Measurements from ENCODE around the gene SLC6A6. TPM values are rescaled to one million over a fixed set of nuclear protein-coding genes. Genes with fewer than 3 reads are reported as not detected.

SLC6A6 gene
- polyA plus RNA-seq, 1 of the 3 experiments (the other 2 are of a cell fraction): 19.1 TPM

GRCh38 chr3:14517601-14518431 lies 115.4 kb downstream of the SLC6A6 start:
- no peaks in the 10 kb centered on the region for H3K9me3 ChIP-seq
- ChIA-PET CTCF (interaction anchor here (1.0 to 5.0 kb wide), 4 partner anchors 9 to 31 kb away, joined by 3 to 38 read pairs (median 9); no protein-coding TSS in a partner anchor), POLR2A (no interaction called here)
- H3K9me2 ChIP-seq: no peaks in the 10 kb centered on the region
- 71% methylated on average over 16 of the region's 22 CpGs for WGBS (ENCODE audit: low lambda C conversion rate)
- H3F3A ChIP-seq (replicated peaks; ENCODE audit: insufficient read depth): no peaks in the 10 kb centered on the region
- DNase-seq: no peak
- no peak overlapping the region for H3K9ac ChIP-seq
- H3K4me1 ChIP-seq (ENCODE audit: control insufficient read depth in 1 of 2, insufficient read depth in 2 of 2, low read depth in 1 of 2, low read length in 1 of 2): no peaks in the 10 kb centered on the region
- no peaks in the 10 kb centered on the region for H3K36me3 ChIP-seq (replicated peaks in 1 of 2; ENCODE audit: control insufficient read depth in 1 of 2, insufficient read depth in 2 of 2, low read length in 1 of 2)
- H3K27ac ChIP-seq (ENCODE audit: low read depth in 2 of 2, low read length in 1 of 2): no peak overlapping the region
- H3K79me2 ChIP-seq (ENCODE audit: insufficient read depth): no peaks in the 10 kb centered on the region
- H3K27me3 ChIP-seq (ENCODE audit: insufficient read depth): no peaks in the 10 kb centered on the region; the same call in 1 of the 2 replicates
- H2AFZ ChIP-seq (ENCODE audit: low read depth): no peak overlapping the region
- TF ChIP-seq RCOR1 (IDR thresholded peaks at IDR 0.05; ENCODE audit: low read length) (no peak), POLR2AphosphoS5 (IDR thresholded peaks at IDR 0.05; ENCODE audit: low read depth, low read length) (no peak), RXRA (IDR thresholded peaks at IDR 0.05; ENCODE audit: borderline replicate concordance, low read depth) (no peak), TAF1 (IDR thresholded peaks at IDR 0.05; ENCODE audit: borderline replicate concordance, low read depth, low read length) (no peak), ELF1 (IDR thresholded peaks at IDR 0.05) (no peak), FOXM1 (IDR thresholded peaks at IDR 0.05; ENCODE audit: low read depth) (no peak), MEF2A (IDR thresholded peaks at IDR 0.05; ENCODE audit: borderline replicate concordance, low read depth) (no peak), IRF3 (IDR thresholded peaks at IDR 0.05; ENCODE audit: low read depth, low read length) (no peak), MAX (IDR thresholded peaks at IDR 0.05; ENCODE audit: low read depth) (no peak), PBX3 (IDR thresholded peaks at IDR 0.05) (no peak), CTCF (IDR thresholded peaks at IDR 0.05) (no peak), JUND (IDR thresholded peaks at IDR 0.05) (no peak), SMC3 (IDR thresholded peaks at IDR 0.05; ENCODE audit: low read depth, low read length) (no peak), FOSL2 (IDR thresholded peaks at IDR 0.05; ENCODE audit: borderline replicate concordance, low read depth) (no peak), USF1 (IDR thresholded peaks at IDR 0.05; ENCODE audit: borderline replicate concordance, low read depth) (no peak), NFIC (IDR thresholded peaks at IDR 0.05; ENCODE audit: borderline replicate concordance) (no peak), ZBTB33 (IDR thresholded peaks at IDR 0.05; ENCODE audit: borderline replicate concordance, low read depth) (no peak), RFX5 (IDR thresholded peaks at IDR 0.05; ENCODE audit: low read length) (no peak)
- no peak overlapping the region for H3K4me3 ChIP-seq (ENCODE audit: low read depth in 2 of 2, low read length in 1 of 2)
- no peak overlapping the region for H3K4me2 ChIP-seq
- no peaks in the 10 kb centered on the region for H4K20me1 ChIP-seq (ENCODE audit: insufficient read depth)

All from SK-N-SH (cell line).